Ovary (tissue), 9 donors: Measurements from ENCODE around the gene FSTL5. TPM values are rescaled to one million over a fixed set of nuclear protein-coding genes. Genes with fewer than 3 reads are reported as not detected.
"Not testable (repeated sequence)": the region's sequence is repeated elsewhere in the genome, so short reads cannot be mapped to it uniquely, and the experiment has no call there.

ENCODE experiments used
- DNase-seq, 5 donors: peaks; one replicate each; pipeline ENCODE4 v3.0.0-alpha.2; 2019 to 2020
- H3K27ac ChIP-seq, 2 donors: fragments of 200-600 bp; one replicate each; pipeline versions ENCODE4 v1.5.1 to v1.8.0; 2019 to 2022
- H3K27me3 ChIP-seq: fragments of 200-600 bp; one replicate; pipeline ENCODE4 v1.8.0; 2022
- H3K36me3 ChIP-seq: fragments of 200-600 bp; sonication (generic); one replicate; pipeline ENCODE4 v1.5.1; 2019
- H3K4me1 ChIP-seq: one replicate; pipeline ENCODE4 v1.8.1; 2013; ENCODE audit warnings: mild to moderate bottlenecking, moderate library complexity; ENCODE audit not compliant: insufficient read depth
- H3K4me3 ChIP-seq: fragments of 200-600 bp; sonication (generic); one replicate; pipeline ENCODE4 v1.5.1; 2017
- H3K9me3 ChIP-seq, 2 donors: fragments of 200-600 bp in 1 of 2; sonication (generic) in 1 of 2; one replicate each; pipeline versions ENCODE4 v1.5.1 to v1.8.1; 2013 to 2019; ENCODE audit warnings: mild to moderate bottlenecking in 1 of 2, moderate library complexity in 1 of 2
- EP300 ChIP-seq: sonication (generic); formaldehyde crosslinking; IDR thresholded peaks from one replicate; pipeline ENCODE4 v1.6.1; 2017; ENCODE audit warnings: antibody characterized with exemption
- POLR2A ChIP-seq: fragments of 450-650 bp; IDR thresholded peaks from one replicate; pipeline ENCODE4 v1.6.1; 2017; ENCODE audit warnings: antibody characterized with exemption, mild to moderate bottlenecking, moderate library complexity
- WGBS, 3 donors: extraction: QIAGEN DNeasy Blood & Tissue Kit in 1 of 3; methylation state at CpG; one replicate each; pipeline versions ENCODE4 v1.1.5 to v1.1.7; 2013 to 2017; 5-methylcytosine and 5-hydroxymethylcytosine counted together
- intact Hi-C, 4 donors: fragments of 100-400 bp; cut with DNase I; formaldehyde crosslinking; loops; one replicate each; pipeline versions ENCODE4 v1.11.0 to v1.15.1; 2022 to 2023
- polyA plus RNA-seq, 2 donors: library from polyadenylated mRNA; stranded (reverse); fragments of 200-250 nt in 1 of 2; fragments of 350-450 nt in 1 of 2; fragmentation: Illumina TruSeq in 1 of 2; extraction: RNeasy Lipid Tissue Mini Kit (QIAGEN cat#74804) in 1 of 2; gene quantifications; one replicate each; pipeline ENCODE4 v1.2.3, GENCODE V29; 2013 to 2014
- total RNA-seq, 7 donors: library from RNA; depleted of rRNA in 2 of 7; stranded (reverse); fragments of >200 nt in 2 of 7; fragmentation: NEBNext Ultra II Directional in 3 of 7; extraction: Animal tissue kit (Norgen Biotek cat#: 25700) in 3 of 7; gene quantifications; one replicate each; pipeline versions ENCODE4 v1.1.0 to v1.2.4, GENCODE V29; 2016 to 2023
- TF ChIP-seq, protein P1 (sequence below), 3 donors: fragments of 450-650 bp in 2 of 3; fragments of 200-600 bp in 1 of 3; IDR thresholded peaks; one replicate each; pipeline versions ENCODE4 v1.5.1 to v1.8.0; 2016 to 2022; ENCODE audit warnings: antibody characterized with exemption in 3 of 3, mild to moderate bottlenecking in 1 of 3
- donor health status: DM: no; HTN: no; CAD: no; lungs with moderate emphysema.
- donor health status: DM: no; HTN: no; CAD: no.
- donor health status: Bipolar disorder and iron deficiency.
- donor health status: DM: yes; HTN: yes; CAD: no.
- donor health status: DM: no; HTN: no; CAD: no.
- donor health status: DM: yes; HTN: yes; CAD: no.

The FSTL5 gene
- total and polyA plus RNA-seq, 9 donors = 0.05 TPM; not detected in 8

DNA sequence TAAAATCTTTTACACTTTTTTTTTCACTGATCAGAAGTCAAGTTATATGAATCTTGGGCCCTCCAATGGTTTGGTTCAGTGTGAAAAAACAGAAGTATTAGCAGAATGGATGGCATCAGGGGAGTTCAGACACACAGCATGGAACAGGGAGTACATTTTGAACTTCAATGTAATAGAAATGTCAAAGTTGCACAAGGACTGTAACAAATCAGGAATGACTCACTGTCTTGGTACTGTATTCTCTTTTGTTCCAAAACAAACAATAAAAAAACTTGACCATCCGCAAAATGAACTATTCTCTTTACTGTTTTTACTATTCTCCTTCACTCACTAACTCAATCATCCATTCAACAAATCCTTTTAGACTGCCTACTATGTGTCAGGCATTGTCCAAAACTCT lies 401.0 kb downstream of the FSTL5 start:
- no peak for DNase-seq
- WGBS, 3 donors = 66 to 80% (median 73%) methylated on average over 1 of the region's 1 CpG
- no peaks in the 10 kb centered on the region for H3K36me3 ChIP-seq
- intact Hi-C loops = no loop called here
- H3K27ac ChIP-seq = no peak overlapping the region
- H3K9me3 ChIP-seq = no peaks in the 10 kb centered on the region
- H3K27me3 ChIP-seq = no peaks in the 10 kb centered on the region
- TF ChIP-seq, protein P1, sequence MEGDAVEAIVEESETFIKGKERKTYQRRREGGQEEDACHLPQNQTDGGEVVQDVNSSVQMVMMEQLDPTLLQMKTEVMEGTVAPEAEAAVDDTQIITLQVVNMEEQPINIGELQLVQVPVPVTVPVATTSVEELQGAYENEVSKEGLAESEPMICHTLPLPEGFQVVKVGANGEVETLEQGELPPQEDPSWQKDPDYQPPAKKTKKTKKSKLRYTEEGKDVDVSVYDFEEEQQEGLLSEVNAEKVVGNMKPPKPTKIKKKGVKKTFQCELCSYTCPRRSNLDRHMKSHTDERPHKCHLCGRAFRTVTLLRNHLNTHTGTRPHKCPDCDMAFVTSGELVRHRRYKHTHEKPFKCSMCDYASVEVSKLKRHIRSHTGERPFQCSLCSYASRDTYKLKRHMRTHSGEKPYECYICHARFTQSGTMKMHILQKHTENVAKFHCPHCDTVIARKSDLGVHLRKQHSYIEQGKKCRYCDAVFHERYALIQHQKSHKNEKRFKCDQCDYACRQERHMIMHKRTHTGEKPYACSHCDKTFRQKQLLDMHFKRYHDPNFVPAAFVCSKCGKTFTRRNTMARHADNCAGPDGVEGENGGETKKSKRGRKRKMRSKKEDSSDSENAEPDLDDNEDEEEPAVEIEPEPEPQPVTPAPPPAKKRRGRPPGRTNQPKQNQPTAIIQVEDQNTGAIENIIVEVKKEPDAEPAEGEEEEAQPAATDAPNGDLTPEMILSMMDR (IDR thresholded peaks at IDR 0.05) = no peak
- TF ChIP-seq POLR2A = no peak
- TF ChIP-seq EP300 = no peak
- no peak overlapping the region for H3K4me3 ChIP-seq
- H3K4me1 ChIP-seq = no peaks in the 10 kb centered on the region

DNA sequence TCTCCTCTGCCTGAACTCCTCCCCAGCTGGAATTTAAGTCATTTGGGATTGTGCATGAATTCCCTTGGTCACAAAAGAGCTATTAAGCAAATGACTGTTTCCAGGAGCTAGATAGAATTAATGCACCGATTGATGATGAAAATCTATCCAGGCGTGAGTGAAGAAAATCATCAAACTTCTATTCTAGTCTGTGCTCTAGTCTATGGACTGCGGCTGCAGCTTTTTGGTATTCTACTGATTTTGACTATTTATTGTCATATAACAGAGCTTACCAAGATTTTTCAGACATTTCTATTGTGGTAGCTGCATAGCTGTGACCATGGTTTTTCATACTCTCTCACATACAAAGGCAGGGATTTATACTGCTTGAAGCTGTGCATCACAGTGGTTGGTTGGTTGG lies 403.8 kb downstream of the FSTL5 start:
- Histone ChIP-seq H3K4me3 (no peak overlapping the region), H3K36me3 (no peaks in the 10 kb centered on the region), H3K9me3 (no peaks in the 10 kb centered on the region), H3K27me3 (no peaks in the 10 kb centered on the region), H3K27ac (no peak overlapping the region), H3K4me1 (no peaks in the 10 kb centered on the region)
- WGBS, 3 donors = 83 to 87% (median 85%) methylated on average over 3 of the region's 3 CpGs
- DNase-seq = no peak
- intact Hi-C loops = no loop called here
- TF ChIP-seq EP300 (no peak), POLR2A (no peak)
- TF ChIP-seq, protein P1 (IDR thresholded peaks at IDR 0.05) = no peak

DNA sequence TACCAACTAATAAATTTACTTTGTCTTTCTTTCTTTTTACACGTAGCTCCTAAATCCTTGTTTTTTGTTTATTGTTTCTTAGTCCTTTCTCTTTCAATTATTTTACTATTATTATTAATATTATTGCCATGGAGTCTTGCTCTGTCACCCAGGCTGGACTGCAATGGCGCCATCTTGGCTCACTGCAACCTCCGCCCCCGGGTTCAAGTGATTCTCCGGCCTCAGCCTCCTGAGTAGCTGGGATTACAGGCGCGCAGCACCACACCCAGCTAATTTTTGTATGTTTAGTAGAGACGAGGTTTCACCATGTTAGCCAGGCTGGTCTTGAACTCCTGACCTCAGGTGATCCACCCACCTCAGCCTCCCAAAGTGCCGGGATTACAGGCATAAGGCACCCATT lies 405.4 kb downstream of the FSTL5 start:
- H3K27ac ChIP-seq, H3K4me3 ChIP-seq, H3K27me3 ChIP-seq, H3K4me1 ChIP-seq, intact Hi-C loops, H3K9me3 ChIP-seq, DNase-seq, H3K36me3 ChIP-seq: not testable (repeated sequence)
- 91 to 94% (median 93%) methylated on average over 9 of the region's 9 CpGs for WGBS, 3 donors

DNA sequence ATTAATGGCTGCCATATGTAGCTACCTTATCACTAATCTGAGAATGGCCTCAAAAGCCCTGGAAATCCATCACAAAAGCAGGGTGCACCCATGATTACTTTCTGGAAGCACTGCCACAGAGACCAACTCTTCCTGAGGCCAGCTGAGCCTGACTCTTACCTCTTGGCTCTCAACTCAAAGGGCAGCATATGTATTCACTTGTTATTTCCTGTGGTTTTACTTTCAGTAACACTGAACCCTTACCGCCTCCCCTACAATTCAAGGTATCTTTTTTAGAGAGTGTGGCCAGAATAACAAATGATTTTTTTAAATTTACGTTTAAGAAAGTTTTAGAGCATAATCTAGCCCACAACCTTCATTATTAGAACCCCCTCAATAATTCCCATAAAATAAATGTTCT lies 434.9 kb downstream of the FSTL5 start:
- Histone ChIP-seq H3K4me1 (no peaks in the 10 kb centered on the region), H3K4me3 (no peak overlapping the region), H3K27ac (no peak overlapping the region), H3K36me3 (no peaks in the 10 kb centered on the region), H3K9me3 (no peaks in the 10 kb centered on the region), H3K27me3 (no peaks in the 10 kb centered on the region)
- DNase-seq = no peak
- TF ChIP-seq, protein P1 (IDR thresholded peaks at IDR 0.05) = no peak
- TF ChIP-seq EP300 (no peak), POLR2A (no peak)
- WGBS, 3 donors = 73 to 83% (median 74%) methylated on average over 2 of the region's 2 CpGs
- intact Hi-C loops = no loop called here

DNA sequence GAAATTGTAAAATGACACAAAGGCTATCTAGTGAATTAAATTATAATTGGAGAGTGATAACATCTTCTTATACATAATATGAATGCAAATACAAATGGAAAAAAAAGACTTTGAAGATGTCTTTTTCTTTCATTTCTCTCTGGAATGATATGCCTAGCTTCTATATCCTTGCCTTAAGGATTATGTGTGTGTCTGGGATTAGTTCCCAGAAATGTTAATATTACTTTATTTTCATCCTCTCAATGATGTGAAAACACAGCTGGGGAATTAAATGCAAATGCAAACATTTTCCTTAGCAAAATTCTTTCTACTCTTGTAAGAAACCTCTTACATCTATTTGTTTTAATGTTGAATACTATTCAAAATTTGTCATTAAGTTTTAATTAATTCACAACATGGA lies 441.9 kb downstream of the FSTL5 start:
- H3K9me3 ChIP-seq = no peaks in the 10 kb centered on the region
- H3K27ac ChIP-seq = no peak overlapping the region
- intact Hi-C loops = no loop called here
- no peak for DNase-seq
- H3K27me3 ChIP-seq = no peaks in the 10 kb centered on the region
- TF ChIP-seq POLR2A = no peak
- TF ChIP-seq EP300 = no peak
- TF ChIP-seq, protein P1 (IDR thresholded peaks at IDR 0.05) = no peak
- no peaks in the 10 kb centered on the region for H3K36me3 ChIP-seq
- no peaks in the 10 kb centered on the region for H3K4me1 ChIP-seq
- no peak overlapping the region for H3K4me3 ChIP-seq
